GM06990 (cell line): ENCODE measurements around the gene CCDC27.

ENCODE experiments used
- DNase-seq: peaks from one replicate; pipeline ENCODE4 v3.0.0-alpha.2; 2011; ENCODE audit not compliant: insufficient read length; ENCODE audit errors: extremely low read depth
- H3K27me3 ChIP-seq: replicated peaks from 2 replicates; pipeline ENCODE4 v1.6.0; 2011; ENCODE audit warnings: low read length; ENCODE audit not compliant: control insufficient read depth, insufficient read depth
- H3K36me3 ChIP-seq: 2 replicates; pipeline ENCODE4 v1.5.1; 2011; ENCODE audit warnings: low read length; ENCODE audit not compliant: control insufficient read depth, insufficient read depth
- H3K4me3 ChIP-seq: replicated peaks from 2 replicates; pipeline ENCODE4 v1.5.1; 2011; ENCODE audit warnings: low read depth, mild to moderate bottlenecking, control low read depth, low read length
- TF ChIP-seq, protein P1 (sequence below): IDR thresholded peaks from 2 replicates; pipeline ENCODE4 v1.5.1; 2011; ENCODE audit warnings: low read length, control low read depth, mild to moderate bottlenecking, inconsistent platforms; ENCODE audit not compliant: insufficient read depth, poor library complexity, severe bottlenecking

CCDC27 gene

DNA sequence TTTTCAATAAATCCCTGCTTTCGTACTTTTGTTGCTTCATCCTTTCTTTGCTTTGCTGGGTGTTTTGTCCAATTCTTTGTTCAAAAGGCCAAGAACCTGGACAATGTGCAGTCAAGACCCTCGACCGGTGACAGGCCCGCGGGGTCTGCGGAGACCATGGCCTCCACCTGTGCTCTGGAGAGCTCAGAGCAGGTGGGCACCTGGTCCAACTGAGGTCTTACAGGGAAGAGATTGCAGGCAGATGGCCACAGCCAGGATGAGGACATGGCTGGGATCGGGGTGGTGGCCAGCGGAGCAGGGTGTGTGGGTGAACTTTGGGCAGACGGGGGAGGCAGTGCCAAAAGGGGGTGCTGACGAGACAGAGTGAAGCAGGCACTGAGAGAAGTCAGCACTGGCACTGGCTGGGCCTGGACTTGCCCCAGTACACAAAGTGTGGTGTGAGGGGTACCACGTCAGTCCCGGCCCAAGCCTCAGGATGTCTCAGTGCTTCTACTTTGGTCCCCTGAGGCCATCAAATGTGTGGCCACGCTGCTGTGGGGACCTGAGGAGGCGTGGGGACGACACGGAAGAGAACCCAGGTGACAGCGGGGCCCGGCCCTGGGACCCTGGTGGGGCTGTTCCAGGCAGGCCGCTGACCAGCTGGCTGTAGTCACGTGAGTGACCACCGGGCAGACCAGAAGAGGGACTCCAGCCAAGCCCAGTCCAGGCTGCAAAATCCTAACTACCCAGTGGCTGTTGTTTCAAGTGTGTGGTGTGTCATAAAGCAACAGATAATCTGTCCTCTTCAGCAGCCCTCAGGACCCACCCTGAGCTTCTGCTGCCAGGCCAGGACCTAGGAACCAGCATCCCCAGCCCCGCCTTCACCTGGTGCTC lies 10.4 kb upstream of the CCDC27 start:
- peaks cover 9% of the 10 kb centered on the region for H3K36me3 ChIP-seq
- TF ChIP-seq, protein P1, sequence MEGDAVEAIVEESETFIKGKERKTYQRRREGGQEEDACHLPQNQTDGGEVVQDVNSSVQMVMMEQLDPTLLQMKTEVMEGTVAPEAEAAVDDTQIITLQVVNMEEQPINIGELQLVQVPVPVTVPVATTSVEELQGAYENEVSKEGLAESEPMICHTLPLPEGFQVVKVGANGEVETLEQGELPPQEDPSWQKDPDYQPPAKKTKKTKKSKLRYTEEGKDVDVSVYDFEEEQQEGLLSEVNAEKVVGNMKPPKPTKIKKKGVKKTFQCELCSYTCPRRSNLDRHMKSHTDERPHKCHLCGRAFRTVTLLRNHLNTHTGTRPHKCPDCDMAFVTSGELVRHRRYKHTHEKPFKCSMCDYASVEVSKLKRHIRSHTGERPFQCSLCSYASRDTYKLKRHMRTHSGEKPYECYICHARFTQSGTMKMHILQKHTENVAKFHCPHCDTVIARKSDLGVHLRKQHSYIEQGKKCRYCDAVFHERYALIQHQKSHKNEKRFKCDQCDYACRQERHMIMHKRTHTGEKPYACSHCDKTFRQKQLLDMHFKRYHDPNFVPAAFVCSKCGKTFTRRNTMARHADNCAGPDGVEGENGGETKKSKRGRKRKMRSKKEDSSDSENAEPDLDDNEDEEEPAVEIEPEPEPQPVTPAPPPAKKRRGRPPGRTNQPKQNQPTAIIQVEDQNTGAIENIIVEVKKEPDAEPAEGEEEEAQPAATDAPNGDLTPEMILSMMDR, result no peak
- DNase-seq, result no peak
- no peak overlapping the region for H3K4me3 ChIP-seq
- no peaks in the 10 kb centered on the region for H3K27me3 ChIP-seq

DNA sequence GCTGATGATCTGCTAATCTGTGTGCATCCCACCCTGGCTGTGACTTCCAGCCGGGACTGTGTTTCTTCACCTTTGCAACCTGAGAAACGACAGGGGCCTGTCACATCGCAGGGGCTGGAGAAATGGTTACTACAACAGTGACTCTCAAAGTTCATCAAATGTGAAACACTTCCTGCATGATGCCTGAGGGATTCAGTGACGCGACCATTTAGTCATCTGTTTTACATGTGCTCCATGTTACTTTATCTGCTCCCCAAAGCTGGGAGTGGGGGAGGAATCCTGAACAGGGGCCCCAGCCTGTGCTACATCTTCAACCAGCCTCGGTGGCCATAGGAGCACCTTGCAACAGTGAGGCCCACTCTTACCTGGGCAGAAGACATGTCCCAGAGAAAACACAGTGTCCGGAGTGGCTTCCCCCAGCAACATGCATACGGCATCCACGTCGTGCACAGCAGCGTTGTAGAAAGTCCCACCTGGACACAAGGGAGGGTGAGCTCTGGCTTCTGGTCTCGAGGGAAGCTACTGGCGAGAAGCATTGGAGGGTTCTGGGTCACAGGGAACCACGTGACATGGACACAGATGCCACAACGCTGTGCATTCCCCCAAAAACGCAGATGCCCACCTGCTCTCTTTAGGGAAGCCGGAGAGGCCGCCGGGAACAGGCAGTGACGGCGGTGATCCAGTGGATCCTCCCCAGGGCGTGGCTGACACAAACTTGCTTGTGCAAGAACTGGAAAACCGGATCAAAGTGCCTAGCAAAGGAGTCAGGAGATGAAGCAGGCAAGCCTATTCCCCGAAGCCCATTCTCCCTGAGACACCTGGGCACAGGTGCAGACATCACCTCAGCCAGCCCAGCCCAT lies 9.6 kb upstream of the CCDC27 start:
- Histone ChIP-seq H3K4me3 (no peak overlapping the region), H3K27me3 (no peaks in the 10 kb centered on the region), H3K36me3 (peaks cover 9% of the 10 kb centered on the region)
- TF ChIP-seq, protein P1, result no peak
- no peak for DNase-seq

DNA sequence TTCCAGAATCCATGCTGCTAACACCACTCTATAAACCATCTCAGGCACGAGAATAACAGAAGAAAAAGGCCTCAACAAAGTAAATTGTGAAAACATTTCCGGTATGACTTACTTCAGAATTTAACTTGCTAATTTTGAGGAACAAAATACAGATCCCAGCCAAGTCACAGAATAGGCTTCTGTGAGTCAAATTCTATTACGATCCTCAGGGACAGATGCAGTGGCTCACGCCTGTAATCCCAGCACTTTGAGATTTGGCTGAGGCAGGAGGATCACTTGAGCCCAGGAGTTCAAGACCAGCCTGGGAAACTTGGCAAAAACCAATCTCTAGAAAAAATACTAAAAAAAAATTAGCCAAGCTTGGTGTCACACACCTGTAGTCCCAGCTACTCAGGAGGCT lies 8.8 kb upstream of the CCDC27 start:
- TF ChIP-seq, protein P1, result no peak
- Histone ChIP-seq H3K36me3 (peaks cover 4% of the 10 kb centered on the region), H3K27me3 (no peaks in the 10 kb centered on the region), H3K4me3 (no peak overlapping the region)
- DNase-seq, result no peak

DNA sequence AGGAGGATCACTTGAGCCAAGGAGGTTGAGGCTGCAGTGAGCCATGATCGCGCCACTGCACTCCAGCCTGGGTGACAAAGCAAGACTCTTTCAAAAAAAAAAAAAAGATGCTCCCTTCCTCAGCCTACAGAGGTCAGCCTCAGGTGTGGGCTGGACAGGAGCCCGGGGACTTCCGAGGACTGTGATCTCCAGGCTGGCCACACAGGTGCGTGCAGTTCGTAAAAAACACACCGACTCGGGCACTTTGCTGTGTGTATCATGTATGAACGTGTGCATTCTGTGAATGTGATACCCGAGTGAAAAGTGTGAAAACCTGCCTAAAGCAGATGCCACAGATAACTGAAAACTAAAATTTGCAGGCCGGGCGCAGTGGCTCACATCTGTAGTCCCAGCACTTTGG lies 8.4 kb upstream of the CCDC27 start:
- no peak overlapping the region for H3K4me3 ChIP-seq
- peaks cover 4% of the 10 kb centered on the region for H3K36me3 ChIP-seq
- TF ChIP-seq, protein P1, result no peak
- DNase-seq, result no peak
- H3K27me3 ChIP-seq, result no peaks in the 10 kb centered on the region

DNA sequence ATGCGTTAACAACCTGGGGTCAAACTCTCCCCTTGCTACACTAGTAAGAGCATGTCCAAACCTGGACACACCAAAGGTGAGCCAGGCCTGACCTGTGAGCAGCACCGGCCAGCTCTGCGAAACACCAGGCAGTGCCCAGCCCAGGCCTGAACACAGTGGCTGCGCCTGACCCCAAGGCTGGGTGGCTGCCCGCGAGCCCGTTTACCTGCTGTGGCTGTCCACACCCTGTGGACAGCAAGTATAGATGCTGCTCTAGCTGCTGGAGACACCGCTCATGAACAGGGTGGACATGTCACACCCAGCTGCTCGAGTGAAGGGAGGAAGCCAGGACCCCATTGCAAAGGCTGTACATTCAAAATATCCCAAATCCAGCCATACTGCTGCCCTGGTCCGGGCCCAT lies 7.6 kb upstream of the CCDC27 start:
- Histone ChIP-seq H3K4me3 (no peak overlapping the region), H3K36me3 (peaks cover 4% of the 10 kb centered on the region), H3K27me3 (no peaks in the 10 kb centered on the region)
- TF ChIP-seq, protein P1, result no peak
- no peak for DNase-seq
